ENCODE data around the gene OBP2A. TPM values are rescaled to one million over a fixed set of nuclear protein-coding genes. Genes with fewer than 3 reads are reported as not detected.

OBP2A gene
- total RNA-seq, 1 donor from 2014 or later: not detected

DNA sequence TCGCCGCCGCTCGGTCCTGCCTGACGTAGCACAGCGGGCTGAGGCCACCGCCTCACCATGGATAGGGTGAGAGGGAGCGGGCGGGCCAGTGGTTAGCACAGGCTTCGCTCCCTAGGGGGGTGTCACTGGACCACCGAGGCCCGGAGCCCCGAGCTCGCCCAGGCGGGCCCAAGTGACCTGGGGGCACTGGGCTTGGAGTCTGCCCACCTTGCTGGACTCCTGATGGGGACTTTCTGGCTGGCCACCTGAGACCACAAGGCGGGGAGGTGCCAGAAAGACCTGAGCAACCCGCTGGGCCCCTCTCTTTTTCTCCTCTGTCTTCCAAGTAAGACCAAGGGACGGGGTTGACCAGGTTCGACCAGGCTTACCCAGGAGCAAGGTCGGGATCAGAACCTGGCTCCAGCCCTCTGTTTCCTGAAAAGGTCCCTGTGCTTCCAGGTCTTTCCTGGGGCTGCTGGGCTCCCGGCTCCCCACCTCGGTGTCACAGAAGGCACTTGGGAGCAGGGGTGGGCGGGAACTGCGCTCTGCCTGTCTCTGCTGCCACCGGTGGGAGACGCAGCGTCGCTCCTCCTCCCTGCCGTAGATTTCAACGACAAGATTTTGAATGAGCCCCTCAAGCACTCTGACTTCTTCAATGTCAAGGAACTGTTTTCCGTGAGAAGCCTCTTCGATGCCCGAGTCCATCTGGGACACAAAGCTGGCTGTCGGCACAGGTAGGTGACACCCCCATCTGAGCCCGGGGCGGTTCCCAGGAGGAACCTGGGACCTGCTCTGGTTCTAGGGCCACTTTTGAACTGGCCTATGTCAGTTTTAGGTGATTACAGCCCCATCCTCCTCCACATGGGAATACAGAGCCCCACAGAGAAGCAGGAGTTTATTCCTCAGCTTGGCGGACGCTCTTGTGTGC lies 44.4 kb upstream of the OBP2A start:
- Mint-ChIP-seq H3K4me1 (ENCODE audit: unreplicated experiment) (peaks cover 5% of the 10 kb centered on the region), H3K4me3 (ENCODE audit: unreplicated experiment) (peak overlapping the region; percentile 89), H3K9me3 (ENCODE audit: unreplicated experiment) (no peaks in the 10 kb centered on the region), H3K27me3 (ENCODE audit: unreplicated experiment) (peaks cover 13% of the 10 kb centered on the region), H3K36me3 (ENCODE audit: low read depth, unreplicated experiment) (peaks cover 11% of the 10 kb centered on the region), H3K27ac (ENCODE audit: unreplicated experiment) (peak overlapping the region; percentile 75)
- TF ChIP-seq CTCF (IDR thresholded peaks at IDR 0.05; ENCODE audit: unreplicated experiment): no peak
- DNase-seq (ENCODE audit: low spot score): no peak

- Mint-ChIP-seq H3K4me3 (ENCODE audit: unreplicated experiment) (peak overlapping the region; percentile 89), H3K4me1 (ENCODE audit: unreplicated experiment) (peaks cover 5% of the 10 kb centered on the region), H3K27ac (ENCODE audit: unreplicated experiment) (peak overlapping the region; percentile 18)
Measured at GRCh38 chr9:135502168-135502872, 43.6 kb upstream of the OBP2A start.

GRCh38 chr9:135502873-135503321 lies 43.0 kb upstream of the OBP2A start:
- no peak for TF ChIP-seq CTCF (IDR thresholded peaks at IDR 0.05; ENCODE audit: unreplicated experiment)
- Mint-ChIP-seq H3K27me3 (ENCODE audit: unreplicated experiment) (peaks cover 15% of the 10 kb centered on the region), H3K4me3 (ENCODE audit: unreplicated experiment) (peak overlapping the region; percentile 89), H3K27ac (ENCODE audit: unreplicated experiment) (no peak overlapping the region), H3K36me3 (ENCODE audit: low read depth, unreplicated experiment) (peaks cover 11% of the 10 kb centered on the region), H3K9me3 (ENCODE audit: unreplicated experiment) (no peaks in the 10 kb centered on the region), H3K4me1 (ENCODE audit: unreplicated experiment) (peaks cover 5% of the 10 kb centered on the region)
- DNase-seq (ENCODE audit: low spot score): no peak

More at GRCh38 chr9:135502168-135502872, 43.6 kb upstream of the OBP2A start:
- no peak for DNase-seq (ENCODE audit: low spot score)
- peaks cover 15% of the 10 kb centered on the region for H3K27me3 Mint-ChIP-seq (ENCODE audit: unreplicated experiment)
- no peaks in the 10 kb centered on the region for H3K9me3 Mint-ChIP-seq (ENCODE audit: unreplicated experiment)
- peaks cover 11% of the 10 kb centered on the region for H3K36me3 Mint-ChIP-seq (ENCODE audit: low read depth, unreplicated experiment)
- TF ChIP-seq CTCF (IDR thresholded peaks at IDR 0.05; ENCODE audit: unreplicated experiment): no peak

DNA sequence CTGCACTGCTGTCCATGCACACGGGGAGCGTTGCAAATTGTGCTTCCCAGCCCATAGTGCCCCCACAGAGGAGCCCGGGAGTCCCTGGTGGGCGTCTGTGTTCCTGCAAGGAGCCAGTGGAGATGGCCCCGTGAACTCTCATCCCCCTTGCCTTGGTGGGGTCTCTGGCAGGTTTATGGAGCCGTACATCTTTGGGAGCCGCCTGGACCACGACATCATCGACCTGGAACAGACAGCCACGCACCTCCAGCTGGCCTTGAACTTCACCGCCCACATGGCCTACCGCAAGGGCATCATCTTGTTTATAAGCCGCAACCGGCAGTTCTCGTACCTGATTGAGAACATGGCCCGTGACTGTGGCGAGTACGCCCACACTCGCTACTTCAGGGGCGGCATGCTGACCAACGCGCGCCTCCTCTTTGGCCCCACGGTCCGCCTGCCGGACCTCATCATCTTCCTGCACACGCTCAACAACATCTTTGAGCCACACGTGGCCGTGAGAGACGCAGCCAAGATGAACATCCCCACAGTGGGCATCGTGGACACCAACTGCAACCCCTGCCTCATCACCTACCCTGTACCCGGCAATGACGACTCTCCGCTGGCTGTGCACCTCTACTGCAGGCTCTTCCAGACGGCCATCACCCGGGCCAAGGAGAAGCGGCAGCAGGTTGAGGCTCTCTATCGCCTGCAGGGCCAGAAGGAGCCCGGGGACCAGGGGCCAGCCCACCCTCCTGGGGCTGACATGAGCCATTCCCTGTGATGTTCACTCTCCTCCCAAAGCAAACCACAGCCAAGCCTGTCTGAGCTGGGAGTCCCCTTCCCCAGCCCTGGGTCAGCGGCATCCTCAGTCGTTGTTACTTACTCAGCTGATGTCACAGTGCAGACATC lies 42.3 kb upstream of the OBP2A start:
- no peak for TF ChIP-seq CTCF (IDR thresholded peaks at IDR 0.05; ENCODE audit: unreplicated experiment)
- Mint-ChIP-seq H3K27ac (ENCODE audit: unreplicated experiment) (no peak overlapping the region), H3K9me3 (ENCODE audit: unreplicated experiment) (no peaks in the 10 kb centered on the region), H3K36me3 (ENCODE audit: low read depth, unreplicated experiment) (peaks cover 11% of the 10 kb centered on the region), H3K4me1 (ENCODE audit: unreplicated experiment) (peaks cover 5% of the 10 kb centered on the region), H3K4me3 (ENCODE audit: unreplicated experiment) (peak overlapping the region; percentile 51), H3K27me3 (ENCODE audit: unreplicated experiment) (peaks cover 17% of the 10 kb centered on the region)
- no peak for DNase-seq (ENCODE audit: low spot score)
